Muscle of leg (tissue), 11 donors: ENCODE measurements around the gene ATP9A. TPM values are rescaled to one million over a fixed set of nuclear protein-coding genes. Genes with fewer than 3 reads are reported as not detected.

Experiments used
- DNase-seq: peaks from one replicate; pipeline ENCODE4 v3.0.0; 2013
- H3K27ac ChIP-seq: one replicate; pipeline ENCODE4 v1.5.1; 2013; ENCODE audit warnings: mild to moderate bottlenecking, low read length, control low read depth
- H3K27me3 ChIP-seq: one replicate; pipeline ENCODE4 v1.6.1; 2013; ENCODE audit warnings: low read length; ENCODE audit not compliant: control insufficient read depth, insufficient read depth
- H3K36me3 ChIP-seq: one replicate; pipeline ENCODE4 v1.6.1; 2013; ENCODE audit warnings: low read length; ENCODE audit not compliant: control insufficient read depth, insufficient read depth
- H3K4me1 ChIP-seq: one replicate; pipeline ENCODE4 v1.6.1; 2013; ENCODE audit warnings: low read length; ENCODE audit not compliant: control insufficient read depth, insufficient read depth
- H3K4me3 ChIP-seq: one replicate; pipeline ENCODE4 v1.5.1; 2013; ENCODE audit warnings: low read length, control low read depth
- H3K9me3 ChIP-seq: replicated peaks from 2 replicates; pipeline ENCODE4 v1.6.1; 2013; ENCODE audit warnings: low read depth, low read length; ENCODE audit not compliant: control insufficient read depth
- WGBS: methylation state at CpG from one replicate; pipeline ENCODE4 v1.1.5; 2013; ENCODE audit warnings: missing lambda C conversion rate; ENCODE audit not compliant: insufficient coverage; 5-methylcytosine and 5-hydroxymethylcytosine counted together
- polyA plus RNA-seq, 8 donors: library from polyadenylated mRNA; unstranded; fragments of 120-200 nt; gene quantifications; one replicate each; pipeline versions ENCODE4 v1.2.1 to v1.2.3, GENCODE V29; 2013; ENCODE audit warnings: inconsistent platforms in 1 of 8, low replicate concordance in 1 of 8; ENCODE audit not compliant: insufficient read length in 8 of 8, insufficient read depth in 1 of 8
- total RNA-seq: library from RNA; stranded (reverse); fragments of 120-200 nt; gene quantifications from one replicate; pipeline ENCODE4 v1.2.4, GENCODE V29; 2013

Gene ATP9A
- total and polyA plus RNA-seq, 9 donors, result 39.4 to 79.4 (median 49.0) TPM

DNA sequence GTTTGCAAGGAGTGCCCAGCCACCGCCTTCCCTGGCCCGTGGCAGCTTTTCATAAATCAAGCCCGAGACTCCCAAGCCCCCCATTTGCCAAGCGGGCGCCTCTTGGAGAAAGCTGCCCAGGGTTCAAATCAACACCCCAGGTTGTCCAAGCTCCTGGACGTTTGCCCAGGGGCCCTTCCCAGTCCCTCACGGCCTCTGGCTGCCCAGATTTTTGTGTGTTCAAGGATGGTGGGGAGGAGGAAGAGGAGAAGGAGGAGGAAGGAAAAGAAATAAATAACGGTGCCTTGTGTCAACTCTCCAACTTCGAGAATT lies 205.1 kb downstream of the ATP9A start:
- H3K4me3 ChIP-seq, result peak overlapping the region; percentile 59
- WGBS, result 3% methylated on average over 5 of the region's 9 CpGs
- no peaks in the 10 kb centered on the region for H3K9me3 ChIP-seq
- DNase-seq, result no peak
- peaks cover 40% of the 10 kb centered on the region for H3K4me1 ChIP-seq
- H3K36me3 ChIP-seq, result no peaks in the 10 kb centered on the region
- H3K27me3 ChIP-seq, result peaks cover 2% of the 10 kb centered on the region
- peak overlapping the region; percentile 98 for H3K27ac ChIP-seq

- H3K4me1 ChIP-seq, result peaks cover 40% of the 10 kb centered on the region
These were observed 205.6 kb downstream of the ATP9A start for GRCh38 chr20:51562332-51563173.

DNA sequence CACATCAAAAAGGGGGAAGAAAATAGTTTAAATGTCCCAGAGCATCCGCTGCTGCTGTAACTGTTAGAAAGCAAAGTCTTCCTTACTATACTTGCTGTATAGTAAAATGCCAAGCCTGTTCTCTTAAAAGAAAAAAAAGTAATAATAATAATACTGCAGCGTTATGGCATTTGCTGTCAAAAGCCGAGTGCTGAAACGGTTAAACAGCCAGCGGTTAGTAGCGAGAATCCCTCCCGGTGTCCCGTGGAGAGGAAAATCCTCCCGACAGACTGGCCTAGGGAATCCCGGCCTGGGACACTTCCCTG lies 206.2 kb downstream of the ATP9A start:
- no peaks in the 10 kb centered on the region for H3K9me3 ChIP-seq
- H3K27ac ChIP-seq, result peak overlapping the region; percentile 98
- no peak for DNase-seq
- H3K4me1 ChIP-seq, result peaks cover 40% of the 10 kb centered on the region
- no peaks in the 10 kb centered on the region for H3K36me3 ChIP-seq
- WGBS, result under 1% methylated on average over 9 of the region's 10 CpGs
- H3K27me3 ChIP-seq, result peaks cover 2% of the 10 kb centered on the region
- H3K4me3 ChIP-seq, result peak overlapping the region; percentile 59

More at GRCh38 chr20:51562332-51563173, 205.6 kb downstream of the ATP9A start:
- H3K36me3 ChIP-seq, result no peaks in the 10 kb centered on the region
- peaks cover 2% of the 10 kb centered on the region for H3K27me3 ChIP-seq
- H3K9me3 ChIP-seq, result no peaks in the 10 kb centered on the region
- peak overlapping the region; percentile 98 for H3K27ac ChIP-seq
- under 1% methylated on average over 68 of the region's 76 CpGs for WGBS
- DNase-seq, result peak; percentile 100
- H3K4me3 ChIP-seq, result peak overlapping the region; percentile 59

DNA sequence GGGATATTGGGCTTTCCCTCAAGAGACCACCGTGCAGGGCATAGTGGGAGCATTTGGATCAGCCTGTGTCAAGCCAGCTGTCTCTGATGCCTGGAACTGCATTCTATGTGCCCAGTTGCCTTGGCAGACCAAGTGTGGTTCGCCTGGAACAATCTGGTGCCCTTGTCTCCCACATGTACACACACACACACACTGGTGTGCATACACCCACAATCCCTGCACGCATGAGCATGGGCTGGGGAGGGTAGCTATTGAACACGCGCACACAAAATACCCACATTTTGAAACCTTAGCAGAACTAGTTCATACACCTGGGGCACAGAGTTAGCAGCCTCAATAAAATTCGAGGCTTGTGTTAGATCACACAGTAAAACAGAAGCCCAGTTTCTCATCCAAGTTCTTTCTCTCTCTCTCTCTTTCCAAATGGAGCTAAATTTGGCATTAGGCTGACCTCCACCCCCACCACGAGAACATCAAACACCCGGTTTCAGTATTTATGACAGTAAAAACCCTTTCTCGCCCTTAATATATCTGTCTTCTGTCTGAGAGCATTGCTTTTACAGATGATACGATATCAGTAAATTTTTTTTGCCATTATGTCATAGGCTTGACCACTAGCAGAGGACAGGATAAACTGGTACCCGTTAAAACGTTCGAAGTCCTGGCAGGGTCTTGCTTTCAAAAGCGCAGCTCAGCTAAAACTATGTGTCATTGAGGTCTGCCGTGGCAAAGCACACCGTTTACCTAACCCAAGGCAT lies 207.5 kb downstream of the ATP9A start:
- DNase-seq, result peak; percentile 69
- peaks cover 2% of the 10 kb centered on the region for H3K27me3 ChIP-seq
- peaks cover 37% of the 10 kb centered on the region for H3K4me1 ChIP-seq
- peaks cover 2% of the 10 kb centered on the region for H3K36me3 ChIP-seq
- 19% methylated on average over 6 of the region's 16 CpGs for WGBS
- peak overlapping the region; percentile 59 for H3K4me3 ChIP-seq
- peak overlapping the region; percentile 98 for H3K27ac ChIP-seq
- no peaks in the 10 kb centered on the region for H3K9me3 ChIP-seq

DNA sequence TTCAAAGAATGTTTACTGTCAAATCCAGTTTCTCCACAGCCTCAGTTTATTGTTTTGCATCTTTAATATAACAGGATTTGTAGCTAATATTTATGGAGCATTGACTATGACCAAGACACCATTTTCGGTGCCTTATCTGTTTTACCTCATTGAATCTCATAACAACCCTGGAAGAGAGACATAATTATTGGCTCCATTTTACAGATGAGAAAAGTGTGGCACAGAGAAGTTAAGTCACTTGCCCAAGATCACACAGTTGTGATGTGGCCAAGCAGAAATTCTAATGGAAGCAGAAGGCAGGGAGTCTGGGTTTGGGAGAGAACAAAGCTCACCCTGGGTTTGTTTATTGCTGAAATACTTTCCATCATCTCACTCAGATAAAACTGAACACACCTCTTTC lies 208.1 kb downstream of the ATP9A start:
- Histone ChIP-seq H3K36me3 (peaks cover 2% of the 10 kb centered on the region), H3K4me3 (no peak overlapping the region), H3K4me1 (peaks cover 32% of the 10 kb centered on the region), H3K27ac (no peak overlapping the region), H3K27me3 (peaks cover 2% of the 10 kb centered on the region), H3K9me3 (no peaks in the 10 kb centered on the region)
- WGBS, result no CpG with 5 or more reads among the region's 1 CpG
- no peak for DNase-seq

GRCh38 chr20:51554538-51555165 lies 213.5 kb downstream of the ATP9A start:
- H3K27ac ChIP-seq, result no peak overlapping the region
- peaks cover 10% of the 10 kb centered on the region for H3K4me1 ChIP-seq
- no peaks in the 10 kb centered on the region for H3K27me3 ChIP-seq
- H3K4me3 ChIP-seq, result no peak overlapping the region
- peaks cover 2% of the 10 kb centered on the region for H3K36me3 ChIP-seq
- 58% methylated on average over 7 of the region's 11 CpGs for whole genome bisulfite sequencing
- H3K9me3 ChIP-seq, result no peaks in the 10 kb centered on the region
- DNase-seq, result peak; percentile 74

GRCh38 chr20:51553897-51554486 lies 214.2 kb downstream of the ATP9A start:
- H3K27ac ChIP-seq, result no peak overlapping the region
- 73% methylated on average over 4 of the region's 8 CpGs for WGBS
- no peaks in the 10 kb centered on the region for H3K9me3 ChIP-seq
- no peaks in the 10 kb centered on the region for H3K27me3 ChIP-seq
- peaks cover 10% of the 10 kb centered on the region for H3K4me1 ChIP-seq
- peak; percentile 15 for DNase-seq
- no peak overlapping the region for H3K4me3 ChIP-seq
- peaks cover 2% of the 10 kb centered on the region for H3K36me3 ChIP-seq

DNA sequence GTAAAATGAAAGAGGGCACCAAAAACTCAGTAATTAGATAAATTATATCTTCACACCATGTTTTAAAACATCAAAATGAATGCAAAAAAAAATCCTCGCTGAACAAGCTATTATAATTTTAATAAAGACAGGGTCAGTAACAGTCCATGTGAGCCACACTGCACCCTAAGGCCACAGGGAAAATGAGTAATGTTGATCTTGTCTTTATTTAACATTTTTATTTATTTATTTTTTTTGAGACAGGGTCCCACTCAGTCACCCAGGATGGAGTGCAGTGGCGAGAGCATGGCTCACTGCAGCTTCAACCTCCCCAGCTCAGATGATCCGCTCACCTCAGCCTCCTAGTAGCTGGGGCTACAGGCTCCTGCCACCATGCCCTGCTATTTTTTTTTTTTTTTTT lies 217.0 kb downstream of the ATP9A start:
- H3K9me3 ChIP-seq, result no peaks in the 10 kb centered on the region
- H3K27me3 ChIP-seq, result no peaks in the 10 kb centered on the region
- WGBS, result 94% methylated on average over 2 of the region's 3 CpGs
- H3K27ac ChIP-seq, result no peak overlapping the region
- no peak for DNase-seq
- peaks cover under 1% of the 10 kb centered on the region for H3K36me3 ChIP-seq
- peaks cover 10% of the 10 kb centered on the region for H3K4me1 ChIP-seq
- H3K4me3 ChIP-seq, result no peak overlapping the region

GRCh38 chr20:51549474-51549873 lies 218.7 kb downstream of the ATP9A start:
- no peaks in the 10 kb centered on the region for H3K36me3 ChIP-seq
- no peak overlapping the region for H3K4me3 ChIP-seq
- DNase-seq, result no peak
- H3K27me3 ChIP-seq, result no peaks in the 10 kb centered on the region
- H3K9me3 ChIP-seq, result no peaks in the 10 kb centered on the region
- peaks cover 3% of the 10 kb centered on the region for H3K4me1 ChIP-seq
- H3K27ac ChIP-seq, result no peak overlapping the region
- 97% methylated on average over 4 of the region's 4 CpGs for WGBS

DNA sequence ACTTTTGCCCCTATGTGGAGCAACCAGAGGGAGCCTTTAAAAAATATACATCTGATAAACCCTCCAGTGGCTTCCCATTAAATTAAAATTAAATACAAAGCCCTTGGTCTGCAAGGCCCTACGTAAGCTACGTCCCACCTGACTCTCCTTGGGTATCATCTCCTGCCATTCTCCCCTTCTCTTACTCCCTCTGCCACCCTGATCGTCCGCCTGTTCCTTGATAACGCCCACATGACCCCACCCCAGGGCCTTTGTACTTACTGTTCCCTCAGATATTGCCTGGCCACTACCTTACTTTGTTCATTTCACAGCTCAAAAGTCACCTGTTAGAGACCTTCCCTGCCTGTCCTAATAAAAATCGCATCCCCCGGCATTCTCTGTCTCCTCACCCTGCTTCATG lies 220.2 kb downstream of the ATP9A start:
- Histone ChIP-seq H3K4me1 (peaks cover 5% of the 10 kb centered on the region), H3K27me3 (no peaks in the 10 kb centered on the region), H3K4me3 (no peak overlapping the region), H3K9me3 (no peaks in the 10 kb centered on the region), H3K36me3 (no peaks in the 10 kb centered on the region), H3K27ac (no peak overlapping the region)
- 91% methylated on average over 5 of the region's 7 CpGs for WGBS
- DNase-seq, result no peak
